ENCODE measurements around the gene CBX1.

Gene CBX1

DNA sequence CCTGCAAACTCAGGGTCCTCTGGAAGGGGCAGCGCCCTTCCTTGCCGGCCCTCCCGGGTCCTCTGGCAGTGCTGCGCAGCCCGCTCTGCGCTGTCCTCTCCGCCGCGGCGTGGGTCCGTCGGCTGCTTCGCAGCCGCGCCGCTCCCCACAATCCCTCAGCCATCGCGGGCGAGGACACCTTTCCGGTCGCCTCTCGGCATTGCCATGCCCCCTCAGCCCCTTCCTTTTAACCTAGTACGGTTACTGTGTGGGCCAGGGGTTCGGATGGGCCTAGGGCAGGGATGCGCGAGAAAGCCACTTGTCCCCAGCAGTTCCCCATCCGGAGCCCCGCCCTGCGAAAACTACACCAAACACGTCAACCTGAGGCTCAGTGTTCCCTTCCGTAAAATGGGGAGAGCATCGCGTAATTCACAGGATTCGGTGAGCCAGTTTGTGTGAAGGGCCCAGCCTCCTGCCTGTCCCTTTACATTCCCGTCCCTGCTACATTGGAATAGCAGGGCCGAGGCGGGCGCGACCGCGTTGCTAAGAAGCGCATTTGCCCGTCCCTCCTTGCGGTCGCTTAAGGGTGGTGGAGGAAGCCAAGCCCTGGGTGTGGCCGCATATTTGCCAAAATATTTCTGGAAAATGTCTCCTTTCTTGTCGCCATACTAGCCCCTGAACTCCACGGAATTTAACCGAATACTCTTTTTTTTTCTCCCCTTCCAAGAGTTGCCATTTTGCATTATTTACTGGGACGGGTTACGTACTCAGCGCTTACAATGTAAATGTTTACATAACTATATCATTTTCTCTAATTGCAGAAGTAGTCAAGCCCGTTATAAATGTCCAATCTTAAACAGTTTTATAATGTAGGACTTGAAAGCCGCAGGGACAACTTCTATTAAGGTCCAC is 76.9 kb downstream of the CBX1 start:
- no peak for DNase-seq

GRCh38 chr17:48023400-48024148 is 77.7 kb downstream of the CBX1 start:
- DNase-seq, result peak; percentile 91

DNA sequence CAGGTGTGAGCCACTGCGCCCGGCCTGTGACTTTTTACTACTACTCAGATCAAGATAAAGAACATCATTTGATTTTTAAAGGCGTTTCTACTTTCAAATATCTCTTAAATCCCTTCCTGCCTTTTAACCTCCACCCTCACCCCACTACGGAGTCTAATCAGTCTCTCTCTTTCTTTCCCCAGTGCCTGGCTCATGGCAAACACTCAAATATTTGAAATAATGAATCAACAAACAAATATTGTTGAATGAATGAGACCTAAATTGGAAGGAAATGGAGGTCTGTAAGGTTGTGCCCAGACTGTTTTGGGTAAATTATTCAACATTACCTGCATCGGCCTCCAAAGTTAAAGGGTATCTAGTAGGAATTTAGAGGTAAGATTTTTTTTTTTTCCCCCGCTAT is 78.4 kb downstream of the CBX1 start:
- DNase-seq, result no peak

GRCh38 chr17:48021934-48022333 is 79.3 kb downstream of the CBX1 start:
- no peak for DNase-seq
